Lower leg skin (tissue), 3 donors: ENCODE measurements around the gene GSTT2.

ENCODE experiments used
- POLR2A ChIP-seq, 2 donors: fragments of 450-650 bp; IDR thresholded peaks; one replicate each; pipeline ENCODE4 v1.6.1; 2016 to 2017; ENCODE audit warnings: antibody characterized with exemption in 2 of 2, mild to moderate bottlenecking in 1 of 2, moderate library complexity in 1 of 2
- TF ChIP-seq, protein P1 (sequence below), 3 donors: fragments of 450-650 bp; IDR thresholded peaks; one replicate each; pipeline ENCODE4 v1.5.1; 2016; ENCODE audit warnings: antibody characterized with exemption in 3 of 3, mild to moderate bottlenecking in 3 of 3, moderate library complexity in 2 of 3

DNA sequence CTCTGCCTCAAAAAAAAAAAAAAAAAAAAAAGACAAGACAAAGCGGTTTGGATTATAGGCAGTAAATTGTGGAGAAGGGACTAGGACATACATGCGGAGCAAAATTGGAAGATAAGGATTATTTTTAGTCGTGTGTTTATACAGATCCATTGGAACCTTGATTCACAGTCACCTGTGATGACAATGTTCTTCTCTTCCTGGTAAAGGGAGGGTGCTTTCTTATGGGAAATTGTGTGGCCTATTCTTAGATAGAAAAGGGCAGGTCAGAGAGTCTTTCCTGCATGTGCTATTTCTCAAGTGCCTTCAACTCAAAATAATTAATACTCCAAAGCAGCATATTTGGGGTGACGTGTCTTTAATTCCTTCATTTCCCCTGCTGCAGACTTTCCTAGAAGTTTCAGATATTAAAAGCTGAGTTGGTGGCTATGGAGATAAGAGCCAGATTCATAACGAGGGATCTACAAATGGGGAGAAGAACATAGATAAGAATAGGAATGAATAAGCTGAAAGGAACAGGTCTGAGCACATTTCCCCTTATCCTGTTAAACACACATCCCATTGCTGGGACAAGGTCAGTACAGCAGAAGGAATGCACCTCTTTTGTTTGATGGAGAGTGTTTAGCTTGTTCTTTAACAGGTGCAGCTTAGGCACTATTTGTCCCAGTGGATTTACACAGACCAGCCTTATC is 41.5 kb upstream of the GSTT2 start:
- no peak for TF ChIP-seq POLR2A (IDR thresholded peaks at IDR 0.05)
- TF ChIP-seq, protein P1, sequence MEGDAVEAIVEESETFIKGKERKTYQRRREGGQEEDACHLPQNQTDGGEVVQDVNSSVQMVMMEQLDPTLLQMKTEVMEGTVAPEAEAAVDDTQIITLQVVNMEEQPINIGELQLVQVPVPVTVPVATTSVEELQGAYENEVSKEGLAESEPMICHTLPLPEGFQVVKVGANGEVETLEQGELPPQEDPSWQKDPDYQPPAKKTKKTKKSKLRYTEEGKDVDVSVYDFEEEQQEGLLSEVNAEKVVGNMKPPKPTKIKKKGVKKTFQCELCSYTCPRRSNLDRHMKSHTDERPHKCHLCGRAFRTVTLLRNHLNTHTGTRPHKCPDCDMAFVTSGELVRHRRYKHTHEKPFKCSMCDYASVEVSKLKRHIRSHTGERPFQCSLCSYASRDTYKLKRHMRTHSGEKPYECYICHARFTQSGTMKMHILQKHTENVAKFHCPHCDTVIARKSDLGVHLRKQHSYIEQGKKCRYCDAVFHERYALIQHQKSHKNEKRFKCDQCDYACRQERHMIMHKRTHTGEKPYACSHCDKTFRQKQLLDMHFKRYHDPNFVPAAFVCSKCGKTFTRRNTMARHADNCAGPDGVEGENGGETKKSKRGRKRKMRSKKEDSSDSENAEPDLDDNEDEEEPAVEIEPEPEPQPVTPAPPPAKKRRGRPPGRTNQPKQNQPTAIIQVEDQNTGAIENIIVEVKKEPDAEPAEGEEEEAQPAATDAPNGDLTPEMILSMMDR (IDR thresholded peaks at IDR 0.05) = no peak
